SK-MEL-5 (cell line): ENCODE results near the gene TSC22D4. TPM values are rescaled to one million over a fixed set of nuclear protein-coding genes. Genes with fewer than 3 reads are reported as not detected.
A peak's percentile ranks its signal among the peaks of the same experiment; 100 is the strongest.

Experiments used
- DNase-seq: peaks from one replicate; pipeline ENCODE4 v3.0.0-alpha.2; 2016; ENCODE audit warnings: low read depth, low spot score
- in situ Hi-C: cut with HindIII; loops from 2 replicates; pipeline ENCODE4 v1.10.0; 2016; ENCODE audit warnings: low sequenced_read_pairs, high pct_unique_total_duplicates, low pct_unique_long_range_greater_than_20kb
- total RNA-seq: library from RNA; depleted of rRNA; stranded (reverse); fragments of >200 nt; shearing (Covaris generic); gene quantifications from 2 replicates; pipeline ENCODE4 v1.2.3, GENCODE V29; 2014

The TSC22D4 gene
- total RNA-seq, 1 experiment from 2014 or later, result 64.3 TPM

DNA sequence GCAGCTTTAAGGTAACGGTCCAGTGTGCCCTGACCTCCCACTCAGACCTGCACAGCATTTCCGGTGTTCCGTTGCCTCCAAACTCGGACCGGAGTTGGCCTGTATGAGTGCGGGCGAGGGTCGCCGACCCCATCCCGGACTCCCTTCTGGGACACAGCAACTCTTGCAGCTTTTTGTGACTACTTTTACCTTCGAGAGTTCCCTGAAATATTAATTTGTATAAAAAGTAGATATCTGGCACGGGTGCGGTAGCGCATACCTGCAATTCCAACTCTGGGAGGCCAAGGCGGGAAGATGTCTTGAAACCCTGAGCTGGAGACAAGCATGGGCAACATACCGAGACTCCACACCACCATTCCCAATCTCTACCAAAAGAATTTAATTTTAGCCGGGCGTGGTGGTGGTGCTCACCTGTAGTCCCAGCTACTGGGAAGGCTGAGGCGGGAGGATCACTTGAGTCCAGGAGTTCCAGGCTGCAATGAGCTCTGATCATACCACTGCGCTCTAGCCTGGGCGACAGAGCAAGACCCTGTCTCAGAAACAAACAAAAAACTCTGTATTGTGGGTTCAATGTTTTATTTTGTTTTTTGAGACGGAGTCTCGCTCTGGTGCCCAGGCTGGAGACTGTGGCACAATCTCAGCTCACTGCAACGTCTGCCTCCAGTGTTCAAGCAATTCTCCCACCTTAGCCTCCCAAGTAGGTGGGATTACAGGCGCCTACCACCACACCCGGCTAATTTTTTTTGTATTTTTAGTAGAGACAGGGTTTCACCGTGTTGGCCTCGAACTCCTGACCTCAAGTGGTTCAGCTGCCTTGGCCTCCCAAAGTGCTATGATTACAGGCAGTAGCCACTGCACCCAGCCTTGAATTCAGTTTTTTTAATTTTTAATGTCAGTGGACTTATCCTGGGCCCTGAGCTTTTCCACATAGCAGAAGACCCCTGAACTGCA, 41.6 kb downstream of the TSC22D4 start:
- DNase-seq, result no peak
- in situ Hi-C loops, result no loop called here

DNA sequence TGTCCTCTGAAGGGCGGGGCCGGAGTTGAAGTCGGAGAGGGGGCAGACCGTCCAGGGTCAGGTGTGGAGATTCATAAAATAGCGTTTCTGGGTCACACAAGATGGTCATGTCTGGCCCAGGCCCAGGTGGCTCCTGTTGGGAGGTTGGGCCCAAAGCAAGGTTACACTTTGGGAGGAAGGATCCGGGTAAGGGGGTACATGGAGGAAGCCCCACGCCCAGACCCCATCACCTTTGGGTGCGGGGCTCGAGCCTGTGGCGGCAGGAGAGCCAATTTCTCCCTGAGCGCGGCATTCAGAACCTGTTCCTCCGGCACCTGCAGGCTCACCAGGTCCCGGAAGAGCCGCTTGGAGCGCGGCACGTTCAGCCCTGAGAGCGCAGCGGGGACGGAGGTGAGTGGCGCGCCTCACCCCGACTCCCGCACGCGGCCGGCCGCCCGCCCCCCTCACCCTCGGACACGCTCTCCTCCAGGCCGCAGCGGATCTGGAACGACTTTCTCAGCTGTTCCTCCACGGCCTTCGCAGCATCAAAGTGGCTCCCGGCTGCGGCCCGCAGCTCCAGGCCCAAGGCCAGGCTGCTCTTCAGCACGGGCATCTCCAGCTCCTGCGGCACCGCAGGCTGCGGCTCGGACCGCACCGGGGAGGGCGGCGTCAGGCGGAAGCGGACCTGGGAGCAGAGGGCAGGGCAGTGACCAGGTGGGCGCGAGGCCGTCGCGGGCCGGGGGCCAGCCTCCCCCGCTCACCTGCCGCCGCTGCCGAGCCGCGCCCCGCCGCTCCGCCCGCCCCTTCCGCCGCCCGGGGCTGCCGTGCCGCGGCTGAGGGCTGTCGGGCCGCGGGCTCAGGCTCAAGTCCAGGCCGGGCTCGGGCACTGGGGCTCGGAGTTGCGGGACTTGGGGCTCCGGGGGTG, 43.4 kb downstream of the TSC22D4 start:
- no peak for DNase-seq
- in situ Hi-C loops, result no loop called here

DNA sequence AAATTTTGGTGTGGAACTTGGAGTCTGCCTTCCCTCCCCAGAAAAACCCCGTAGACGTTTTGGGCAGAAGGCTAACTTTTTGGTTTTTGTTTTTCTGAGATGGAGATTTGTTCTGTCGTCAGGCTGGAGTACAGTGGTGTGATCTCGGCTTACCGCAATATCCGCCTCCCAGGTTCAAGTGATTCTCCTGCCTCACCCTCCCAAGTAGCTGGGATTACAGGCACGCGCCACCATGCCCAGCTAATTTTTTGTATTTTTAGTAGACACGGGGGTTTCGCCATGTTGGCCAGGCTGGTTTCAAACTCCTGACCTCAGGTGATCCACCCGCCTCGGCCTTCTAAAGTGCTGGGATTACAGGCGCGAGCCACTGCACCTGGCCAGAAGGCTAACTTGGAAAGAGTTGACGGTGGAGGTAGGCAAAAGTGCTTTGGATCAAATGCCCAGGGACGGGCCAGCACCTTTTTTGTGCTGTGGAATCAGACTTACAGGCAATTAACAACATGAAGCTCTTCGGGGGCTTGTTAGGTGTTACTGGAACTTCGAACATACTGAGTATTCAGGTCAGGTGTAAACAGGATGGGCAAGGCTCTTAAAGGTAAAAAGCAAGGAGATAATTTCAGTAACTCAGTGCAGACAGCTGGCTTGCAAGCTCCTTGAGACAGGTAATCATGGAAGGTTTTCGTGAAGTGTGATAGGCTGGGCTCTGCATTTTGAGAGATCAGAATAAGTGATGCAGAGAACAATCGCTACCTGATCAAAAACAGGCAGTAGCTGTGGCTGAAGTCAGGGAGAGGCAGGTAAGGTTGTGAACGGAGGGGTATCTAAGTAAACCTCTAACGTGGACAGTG, 44.5 kb downstream of the TSC22D4 start:
- in situ Hi-C loops, result no loop called here
- DNase-seq, result no peak

DNA sequence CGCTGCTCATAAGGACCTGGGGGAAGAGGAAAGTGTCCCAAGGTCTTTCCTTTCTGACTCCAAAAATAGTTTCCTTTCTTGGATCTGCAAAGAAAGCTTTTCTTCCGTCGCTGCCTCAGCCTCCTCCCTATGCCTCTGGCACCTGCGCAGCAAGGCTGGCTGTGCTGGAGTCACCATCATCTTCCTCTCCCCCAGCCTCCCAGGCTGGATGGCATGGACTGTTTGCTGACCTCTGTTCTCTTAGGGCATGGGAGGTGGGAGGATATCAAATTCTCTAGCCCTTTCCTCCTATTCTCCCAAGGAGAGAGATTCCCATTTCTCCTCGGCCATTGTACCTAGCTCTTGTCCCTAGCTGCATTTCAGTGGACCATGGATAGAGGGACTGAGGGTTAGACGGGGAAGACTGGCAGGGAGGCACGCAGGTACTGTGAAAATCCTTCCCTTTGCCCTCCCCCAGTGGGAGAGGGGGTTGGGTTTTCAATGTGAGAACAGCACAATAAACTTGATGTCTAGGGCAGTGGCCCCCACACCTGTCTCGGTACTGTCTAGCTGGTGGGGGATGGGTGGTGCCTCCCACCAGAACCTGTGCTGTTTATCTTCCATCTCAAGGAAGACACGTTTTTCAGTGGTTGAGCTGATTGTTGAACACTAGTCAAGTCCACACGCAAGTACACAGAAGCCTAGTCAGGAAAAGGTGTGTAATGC, 45.3 kb downstream of the TSC22D4 start:
- in situ Hi-C loops, result no loop called here
- no peak for DNase-seq

DNA sequence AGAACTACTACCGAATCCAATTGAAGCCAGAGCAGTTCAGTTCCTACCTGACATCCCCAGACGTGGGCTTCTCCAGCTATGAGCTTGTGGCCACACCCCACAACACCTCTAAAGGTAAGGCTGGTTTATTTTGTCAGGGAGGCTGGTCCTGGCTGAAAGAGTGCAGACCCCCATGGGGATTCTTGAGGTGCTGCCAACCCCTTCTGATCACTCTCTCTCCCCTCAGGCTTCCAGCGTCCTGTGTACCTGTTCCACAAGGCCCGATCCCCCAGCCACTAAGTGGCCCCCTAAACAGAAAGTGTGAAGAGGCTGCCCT, 45.8 kb downstream of the TSC22D4 start:
- DNase-seq, result no peak
- in situ Hi-C loops, result no loop called here

DNA sequence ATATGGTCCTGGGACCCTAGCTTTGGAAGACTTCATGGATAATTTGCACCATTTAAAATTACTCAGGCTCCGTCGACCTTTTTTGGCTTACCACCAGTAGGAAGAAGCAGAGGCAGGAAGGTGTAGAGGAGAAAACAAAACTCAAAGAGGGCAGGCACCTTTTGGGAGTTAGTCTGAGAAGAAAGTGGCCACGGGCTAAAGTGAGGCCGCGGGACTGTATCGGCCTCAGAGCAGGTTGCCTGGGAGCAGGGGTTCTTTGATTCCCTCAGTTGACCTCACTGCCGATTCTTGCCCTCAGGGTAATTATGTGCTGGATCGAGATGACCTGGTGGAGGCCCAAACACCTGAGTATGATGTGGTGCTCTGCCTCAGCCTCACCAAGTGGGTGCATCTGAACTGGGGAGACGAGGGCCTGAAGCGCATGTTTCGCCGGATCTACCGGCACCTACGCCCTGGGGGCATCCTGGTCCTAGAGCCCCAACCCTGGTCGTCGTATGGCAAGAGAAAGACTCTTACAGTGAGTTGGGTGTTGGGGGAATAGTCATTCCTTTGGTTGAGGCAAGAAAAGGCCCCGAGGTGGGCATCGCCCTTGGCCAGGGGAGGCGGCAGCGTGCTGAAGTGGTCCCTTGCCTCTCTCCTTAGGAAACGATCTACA, 46.3 kb downstream of the TSC22D4 start:
- no peak for DNase-seq
- in situ Hi-C loops, result no loop called here

DNA sequence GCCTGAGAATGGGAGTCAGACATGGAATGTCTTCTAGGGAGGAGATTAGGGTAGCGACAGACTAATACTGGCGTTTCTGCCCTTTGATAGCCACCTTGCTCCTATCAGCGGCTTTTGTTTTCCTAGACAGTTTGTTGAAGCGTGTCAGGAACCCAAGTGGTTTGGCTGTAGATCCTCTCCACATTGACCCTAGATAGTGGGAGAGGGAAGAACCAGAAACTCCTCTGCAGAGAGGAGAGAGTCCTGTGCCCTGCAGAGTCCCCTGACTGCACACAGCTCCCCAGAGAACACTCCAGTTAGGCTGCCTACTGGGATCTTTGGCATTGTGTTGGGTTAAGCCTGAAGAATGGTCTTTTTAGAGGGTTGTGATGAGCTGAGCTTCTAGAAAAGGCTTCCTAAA, 47.0 kb downstream of the TSC22D4 start:
- DNase-seq, result no peak
- in situ Hi-C loops, result no loop called here

DNA sequence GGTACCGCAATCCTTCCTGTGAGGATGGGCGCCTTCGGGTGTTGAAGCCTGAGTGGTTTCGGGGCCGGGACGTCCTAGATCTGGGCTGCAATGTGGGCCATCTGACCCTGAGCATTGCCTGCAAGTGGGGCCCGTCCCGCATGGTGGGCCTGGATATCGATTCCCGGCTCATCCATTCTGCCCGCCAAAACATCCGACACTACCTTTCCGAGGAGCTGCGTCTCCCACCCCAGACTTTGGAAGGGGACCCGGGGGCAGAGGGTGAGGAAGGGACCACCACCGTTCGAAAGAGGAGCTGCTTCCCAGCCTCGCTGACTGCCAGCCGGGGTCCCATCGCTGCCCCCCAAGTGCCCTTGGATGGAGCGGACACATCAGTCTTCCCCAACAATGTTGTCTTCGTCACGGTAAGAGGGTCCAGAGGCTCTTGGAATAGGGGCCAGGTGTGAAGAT, 47.7 kb downstream of the TSC22D4 start:
- in situ Hi-C loops, result no loop called here

DNA sequence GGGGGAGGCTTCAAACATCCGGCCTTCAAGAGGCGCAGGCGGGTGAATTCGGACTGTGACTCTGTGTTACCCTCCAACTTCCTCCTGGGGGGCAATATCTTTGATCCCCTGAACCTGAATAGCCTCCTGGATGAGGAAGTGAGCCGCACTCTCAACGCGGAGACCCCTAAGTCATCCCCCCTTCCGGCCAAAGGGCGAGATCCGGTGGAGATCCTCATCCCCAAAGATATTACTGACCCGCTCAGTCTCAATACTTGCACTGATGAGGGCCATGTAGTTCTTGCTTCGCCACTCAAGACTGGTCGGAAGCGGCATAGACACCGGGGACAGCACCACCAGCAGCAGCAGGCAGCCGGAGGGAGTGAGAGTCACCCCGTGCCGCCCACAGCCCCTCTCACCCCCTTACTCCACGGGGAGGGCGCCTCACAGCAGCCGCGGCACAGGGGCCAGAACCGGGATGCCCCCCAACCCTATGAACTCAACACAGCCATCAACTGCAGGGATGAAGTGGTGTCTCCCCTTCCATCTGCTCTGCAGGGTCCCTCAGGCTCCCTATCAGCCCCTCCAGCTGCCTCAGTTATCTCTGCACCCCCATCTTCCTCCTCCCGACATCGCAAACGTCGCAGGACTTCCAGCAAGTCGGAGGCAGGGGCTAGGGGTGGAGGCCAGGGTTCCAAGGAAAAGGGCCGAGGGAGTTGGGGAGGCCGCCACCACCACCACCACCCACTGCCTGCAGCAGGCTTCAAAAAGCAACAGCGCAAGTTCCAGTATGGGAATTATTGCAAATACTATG, 48.3 kb downstream of the TSC22D4 start:
- in situ Hi-C loops, result no loop called here
- no peak for DNase-seq

More for the DNA sequence above, 47.7 kb downstream of the TSC22D4 start:
- no peak for DNase-seq

DNA sequence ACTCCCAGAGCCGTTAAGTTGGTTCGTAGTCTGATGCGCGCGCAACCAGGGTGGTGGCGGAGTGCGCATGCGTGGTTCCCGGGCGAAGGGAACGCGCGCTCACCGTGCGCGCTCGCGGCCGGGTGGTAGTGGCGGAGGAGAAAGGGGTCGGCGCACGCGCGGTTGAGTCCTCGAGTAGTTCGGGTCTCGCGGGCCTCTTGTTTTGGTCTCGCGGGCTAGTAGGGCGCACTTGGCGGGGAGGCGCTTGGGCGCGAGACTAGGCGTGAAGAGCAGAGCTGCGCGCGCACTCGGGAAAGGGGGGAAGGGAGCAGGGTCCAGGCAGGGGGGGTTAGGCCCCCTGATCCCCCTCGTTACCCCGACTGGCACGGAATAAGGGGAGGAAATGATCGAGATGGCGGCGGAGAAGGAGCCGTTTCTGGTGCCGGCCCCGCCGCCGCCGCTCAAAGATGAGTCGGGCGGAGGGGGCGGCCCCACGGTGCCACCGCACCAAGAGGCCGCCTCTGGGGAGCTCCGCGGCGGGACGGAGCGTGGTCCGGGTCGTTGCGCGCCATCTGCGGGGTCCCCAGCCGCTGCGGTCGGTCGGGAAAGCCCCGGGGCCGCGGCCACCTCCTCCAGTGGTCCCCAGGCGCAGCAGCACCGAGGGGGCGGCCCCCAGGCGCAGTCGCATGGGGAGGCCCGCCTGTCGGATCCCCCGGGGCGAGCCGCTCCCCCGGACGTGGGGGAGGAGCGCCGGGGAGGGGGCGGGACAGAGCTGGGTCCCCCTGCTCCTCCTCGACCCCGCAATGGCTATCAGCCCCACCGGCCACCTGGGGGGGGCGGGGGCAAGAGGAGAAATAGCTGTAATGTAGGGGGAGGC, 49.1 kb downstream of the TSC22D4 start, which contains the start of gene MEPCE:
MEPCE (plus strand) TSS at position 195 of the 856 bp plus-strand sequence; CDS start at position 383, 188 bp downstream.
- in situ Hi-C loops, result no loop called here
- peak; percentile 99 for DNase-seq

DNA sequence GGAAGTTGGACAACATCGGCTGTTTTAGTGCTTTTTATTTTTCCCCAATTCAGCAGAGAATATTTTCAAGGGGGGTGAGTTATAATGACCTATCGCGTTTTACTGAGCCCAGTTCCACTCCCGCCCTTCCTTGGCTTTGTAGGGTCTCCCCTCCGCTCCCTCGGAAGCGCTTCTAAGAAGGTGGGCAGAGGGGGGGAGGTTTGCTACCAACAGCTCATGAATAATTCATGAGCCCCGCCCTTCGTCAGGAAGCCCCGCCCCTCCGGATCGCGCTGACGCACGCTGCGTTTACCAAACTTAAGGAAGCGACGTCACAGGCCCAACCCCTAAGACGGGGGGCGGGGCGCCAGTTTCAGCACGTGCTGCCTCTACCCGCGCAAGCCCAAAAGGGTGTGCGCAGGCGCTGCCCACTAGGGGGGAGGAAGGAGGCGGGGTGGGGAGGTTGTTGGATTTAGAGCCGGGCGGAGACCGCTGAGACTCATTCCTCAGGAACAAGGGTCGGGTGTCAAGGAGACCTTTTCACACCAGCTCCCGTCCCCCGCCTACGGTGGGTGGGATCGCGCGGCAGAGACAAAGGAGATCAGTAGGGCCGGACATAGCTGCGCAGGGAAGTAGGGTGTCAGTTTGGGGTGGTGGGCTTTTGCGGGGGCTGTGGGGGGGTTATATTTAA, 49.9 kb downstream of the TSC22D4 start:
- in situ Hi-C loops, result no loop called here
- peak; percentile 100 for DNase-seq

DNA sequence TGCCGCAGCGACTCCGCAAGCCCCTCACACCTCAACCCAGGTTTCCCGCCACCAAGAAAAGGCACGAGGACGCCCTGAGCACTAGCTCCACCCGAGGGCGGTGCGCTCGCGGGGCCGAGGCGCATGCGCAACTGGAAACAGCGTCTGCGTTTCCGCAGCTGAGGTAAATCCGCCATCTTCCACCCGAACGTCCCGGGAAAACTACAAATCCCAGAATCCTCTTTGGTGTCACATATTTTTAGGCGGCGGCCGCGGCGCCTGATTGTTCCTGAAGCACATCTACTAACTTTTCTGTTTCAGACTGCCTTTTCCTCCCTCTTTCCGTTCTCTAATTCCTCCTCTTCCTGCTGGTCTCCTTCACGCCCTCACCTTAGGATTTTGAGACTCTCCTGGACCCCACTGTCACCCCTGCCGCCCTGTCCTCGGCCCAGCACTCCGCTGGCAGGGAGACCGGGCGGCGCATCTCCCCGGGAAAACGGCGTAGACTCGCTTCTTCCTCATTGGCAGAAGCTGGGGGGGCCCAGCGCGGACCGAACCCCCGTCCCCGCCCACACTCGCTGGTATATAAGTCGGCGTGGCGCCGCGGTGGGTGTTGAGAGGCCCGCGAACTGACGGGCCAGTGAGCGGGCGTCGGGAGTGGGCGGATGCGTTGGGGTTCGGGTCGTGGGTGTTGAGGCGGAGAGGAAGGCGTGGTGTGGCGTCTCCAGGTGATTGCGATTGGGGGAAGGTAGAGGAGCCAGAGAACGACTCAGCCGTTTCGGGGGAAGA, 50.6 kb downstream of the TSC22D4 start, which contains the start of gene ZCWPW1:
ZCWPW1 (minus strand) TSS at position 505 of the 768 bp plus-strand sequence. CDS start 8,054 bp downstream, outside the sequence.
- in situ Hi-C loops, result no loop called here

DNA sequence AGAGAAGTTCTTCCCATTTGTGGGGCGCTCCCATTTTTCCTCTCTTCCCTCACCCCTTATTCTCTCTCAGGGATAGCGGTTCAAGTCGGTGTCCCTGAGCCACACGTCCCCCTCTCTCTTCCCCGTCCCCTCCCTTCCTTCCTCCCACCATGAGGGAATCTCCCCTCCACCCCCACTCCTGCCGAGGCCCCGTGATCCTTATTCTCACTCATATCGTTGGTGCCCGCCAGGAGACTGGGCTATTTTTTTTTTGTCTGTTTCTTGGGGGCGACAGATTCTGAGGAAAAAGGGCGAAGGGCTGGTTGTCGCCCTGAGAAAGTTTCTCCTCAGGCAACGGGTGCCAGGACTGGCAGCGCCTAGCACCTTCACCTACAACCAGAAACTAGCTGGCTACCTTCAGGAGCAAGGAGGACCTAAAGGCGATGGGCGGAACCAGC, 51.2 kb downstream of the TSC22D4 start:
- in situ Hi-C loops, result no loop called here
- DNase-seq, result no peak

More for the DNA sequence above, 50.6 kb downstream of the TSC22D4 start, which contains the start of gene ZCWPW1:
- peak; percentile 98 for DNase-seq

DNA sequence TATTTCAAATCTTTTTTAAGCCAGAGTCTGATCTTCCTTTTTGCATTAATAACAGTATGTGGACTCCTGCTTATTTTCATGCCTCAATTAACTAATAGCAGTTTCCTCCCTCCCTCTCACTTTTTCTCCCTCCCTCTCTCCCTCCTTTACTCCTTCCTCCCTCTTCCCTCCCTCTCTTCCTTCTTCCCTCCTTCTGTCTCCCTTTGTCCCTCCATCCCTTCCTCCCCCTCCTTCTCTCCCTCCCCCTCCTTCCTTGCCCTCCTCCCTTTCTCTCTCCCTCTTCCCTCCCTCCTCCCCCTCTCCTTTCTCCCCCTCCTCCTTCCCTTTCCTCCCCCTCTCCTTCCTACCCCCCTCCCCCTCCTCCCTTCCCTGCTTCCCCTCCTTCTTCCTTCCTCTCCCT, 52.5 kb downstream of the TSC22D4 start:
- DNase-seq, result no peak
- in situ Hi-C loops, result no loop called here
